ENCODE data around the gene TMEM161B. TPM values are rescaled to one million over a fixed set of nuclear protein-coding genes. Genes with fewer than 3 reads are reported as not detected.

TMEM161B gene
- total RNA-seq, 2 donors from 2014 or later: 6.4 to 11.7 TPM

GRCh38 chr5:88256872-88257271 lies 11.8 kb downstream of the TMEM161B start:
- TF ChIP-seq CTCF (IDR thresholded peaks at IDR 0.05): no peak
- H3K27ac ChIP-seq: no peak overlapping the region
- no peaks in the 10 kb centered on the region for H3K27me3 ChIP-seq
- H3K36me3 ChIP-seq: no peaks in the 10 kb centered on the region
- peaks cover 0 to 6% of the 10 kb centered on the region in 2 donors for H3K4me1 ChIP-seq
- DNase-seq (ENCODE audit: low spot score): no peak
- no peaks in the 10 kb centered on the region for H3K9me3 ChIP-seq
- H3K4me3 ChIP-seq: no peak overlapping the region

GRCh38 chr5:88256037-88256436 lies 12.6 kb downstream of the TMEM161B start:
- no peaks in the 10 kb centered on the region for H3K27me3 ChIP-seq
- no peak for DNase-seq (ENCODE audit: low spot score)
- no peak overlapping the region for H3K27ac ChIP-seq
- H3K4me1 ChIP-seq: peaks cover 0 to 6% of the 10 kb centered on the region in 2 donors
- no peak overlapping the region for H3K4me3 ChIP-seq
- no peaks in the 10 kb centered on the region for H3K36me3 ChIP-seq
- H3K9me3 ChIP-seq: no peaks in the 10 kb centered on the region
- no peak for TF ChIP-seq CTCF (IDR thresholded peaks at IDR 0.05)

- no peak overlapping the region for H3K27ac ChIP-seq
Observed at GRCh38 chr5:88254320-88254719, 14.3 kb downstream of the TMEM161B start.

GRCh38 chr5:88251048-88251711 lies 17.5 kb downstream of the TMEM161B start:
- Histone ChIP-seq H3K27me3 (no peaks in the 10 kb centered on the region), H3K27ac (no peak overlapping the region), H3K4me1 (no peaks in the 10 kb centered on the region), H3K9me3 (no peaks in the 10 kb centered on the region), H3K4me3 (no peak overlapping the region), H3K36me3 (no peaks in the 10 kb centered on the region)
- no peak for DNase-seq (ENCODE audit: low spot score)
- TF ChIP-seq CTCF (IDR thresholded peaks at IDR 0.05): no peak

More at GRCh38 chr5:88254320-88254719, 14.3 kb downstream of the TMEM161B start:
- no peak for TF ChIP-seq CTCF (IDR thresholded peaks at IDR 0.05)
- no peaks in the 10 kb centered on the region for H3K27me3 ChIP-seq
- no peaks in the 10 kb centered on the region for H3K36me3 ChIP-seq
- DNase-seq (ENCODE audit: low spot score): no peak
- H3K4me1 ChIP-seq: peaks cover 0 to 6% of the 10 kb centered on the region in 2 donors
- no peaks in the 10 kb centered on the region for H3K9me3 ChIP-seq
- H3K4me3 ChIP-seq: no peak overlapping the region

GRCh38 chr5:88250010-88250409 lies 18.6 kb downstream of the TMEM161B start:
- H3K27ac ChIP-seq: no peak overlapping the region
- no peak for TF ChIP-seq CTCF (IDR thresholded peaks at IDR 0.05)
- H3K9me3 ChIP-seq: no peaks in the 10 kb centered on the region
- no peaks in the 10 kb centered on the region for H3K27me3 ChIP-seq
- no peak overlapping the region for H3K4me3 ChIP-seq
- H3K4me1 ChIP-seq: no peaks in the 10 kb centered on the region
- no peak for DNase-seq (ENCODE audit: low spot score)
- H3K36me3 ChIP-seq: no peaks in the 10 kb centered on the region
